ENCODE results near the gene GINS2.

Gene GINS2

GRCh38 chr16:85644093-85644712 lies 44.6 kb downstream of the GINS2 start:
- no peak overlapping the region for H3K4me3 ChIP-seq (ENCODE audit: low read depth, low read length)
- no peaks in the 10 kb centered on the region for H3K36me3 ChIP-seq (replicated peaks)
- TF ChIP-seq CTCF (IDR thresholded peaks at IDR 0.05; ENCODE audit: low read depth, low read length, missing control alignments) = no peak
- no peaks in the 10 kb centered on the region for H3K27me3 ChIP-seq (replicated peaks)
- in situ Hi-C loops (cut with HindIII; ENCODE audit: low pct_ligation_motif_present, low sequenced_read_pairs) = no loop called here
- no peak overlapping the region for H3K27ac ChIP-seq
- no peak for DNase-seq

GRCh38 chr16:85643631-85644030 lies 45.1 kb downstream of the GINS2 start:
- no peaks in the 10 kb centered on the region for H3K27me3 ChIP-seq (replicated peaks)
- no peak for TF ChIP-seq CTCF (IDR thresholded peaks at IDR 0.05; ENCODE audit: low read depth, low read length, missing control alignments)
- H3K36me3 ChIP-seq (replicated peaks) = no peaks in the 10 kb centered on the region
- DNase-seq = no peak
- no peak overlapping the region for H3K27ac ChIP-seq
- no peak overlapping the region for H3K4me3 ChIP-seq (ENCODE audit: low read depth, low read length)
- in situ Hi-C loops (cut with HindIII; ENCODE audit: low pct_ligation_motif_present, low sequenced_read_pairs) = no loop called here

GRCh38 chr16:85642762-85643358 lies 45.9 kb downstream of the GINS2 start:
- TF ChIP-seq CTCF (IDR thresholded peaks at IDR 0.05; ENCODE audit: low read depth, low read length, missing control alignments) = no peak
- Histone ChIP-seq H3K27ac (no peak overlapping the region), H3K36me3 (replicated peaks) (no peaks in the 10 kb centered on the region), H3K27me3 (replicated peaks) (no peaks in the 10 kb centered on the region), H3K4me3 (ENCODE audit: low read depth, low read length) (no peak overlapping the region)
- in situ Hi-C loops (cut with HindIII; ENCODE audit: low pct_ligation_motif_present, low sequenced_read_pairs) = no loop called here
- no peak for DNase-seq

GRCh38 chr16:85641776-85642176 lies 47.0 kb downstream of the GINS2 start:
- no peak overlapping the region for H3K4me3 ChIP-seq (ENCODE audit: low read depth, low read length)
- no peak overlapping the region for H3K27ac ChIP-seq
- no peak for TF ChIP-seq CTCF (IDR thresholded peaks at IDR 0.05; ENCODE audit: low read depth, low read length, missing control alignments)
- H3K27me3 ChIP-seq (replicated peaks) = no peaks in the 10 kb centered on the region
- in situ Hi-C loops (cut with HindIII; ENCODE audit: low pct_ligation_motif_present, low sequenced_read_pairs) = no loop called here
- DNase-seq = peak; percentile 3
- H3K36me3 ChIP-seq (replicated peaks) = no peaks in the 10 kb centered on the region

GRCh38 chr16:85641305-85641704 lies 47.4 kb downstream of the GINS2 start:
- Histone ChIP-seq H3K4me3 (ENCODE audit: low read depth, low read length) (no peak overlapping the region), H3K36me3 (replicated peaks) (no peaks in the 10 kb centered on the region), H3K27me3 (replicated peaks) (no peaks in the 10 kb centered on the region), H3K27ac (no peak overlapping the region)
- no peak for DNase-seq
- in situ Hi-C loops (cut with HindIII; ENCODE audit: low pct_ligation_motif_present, low sequenced_read_pairs) = no loop called here
- TF ChIP-seq CTCF (IDR thresholded peaks at IDR 0.05; ENCODE audit: low read depth, low read length, missing control alignments) = no peak

GRCh38 chr16:85640585-85640984 lies 48.2 kb downstream of the GINS2 start:
- no peaks in the 10 kb centered on the region for H3K36me3 ChIP-seq (replicated peaks)
- no peak for DNase-seq
- TF ChIP-seq CTCF (IDR thresholded peaks at IDR 0.05; ENCODE audit: low read depth, low read length, missing control alignments) = no peak
- H3K4me3 ChIP-seq (ENCODE audit: low read depth, low read length) = no peak overlapping the region
- no peaks in the 10 kb centered on the region for H3K27me3 ChIP-seq (replicated peaks)
- in situ Hi-C loops (cut with HindIII; ENCODE audit: low pct_ligation_motif_present, low sequenced_read_pairs) = no loop called here
- no peak overlapping the region for H3K27ac ChIP-seq

Measured in brain microvascular endothelial cell (primary cell).